GM10266 (cell line): Measurements from ENCODE around the gene ZNF346.
"Not testable (repeated sequence)": the region's sequence is repeated elsewhere in the genome, so short reads cannot be mapped to it uniquely, and the experiment has no call there.

Experiments
- DNase-seq: peaks from one replicate; pipeline ENCODE4 v3.0.0; 2012; ENCODE audit errors: extremely low spot score
- TF ChIP-seq, protein P1 (sequence below): IDR thresholded peaks from 2 replicates; pipeline ENCODE4 v1.5.1; 2012; ENCODE audit warnings: mild to moderate bottlenecking, low read depth; ENCODE audit not compliant: control insufficient read depth, insufficient read depth; ENCODE audit errors: missing control alignments

Gene ZNF346

DNA sequence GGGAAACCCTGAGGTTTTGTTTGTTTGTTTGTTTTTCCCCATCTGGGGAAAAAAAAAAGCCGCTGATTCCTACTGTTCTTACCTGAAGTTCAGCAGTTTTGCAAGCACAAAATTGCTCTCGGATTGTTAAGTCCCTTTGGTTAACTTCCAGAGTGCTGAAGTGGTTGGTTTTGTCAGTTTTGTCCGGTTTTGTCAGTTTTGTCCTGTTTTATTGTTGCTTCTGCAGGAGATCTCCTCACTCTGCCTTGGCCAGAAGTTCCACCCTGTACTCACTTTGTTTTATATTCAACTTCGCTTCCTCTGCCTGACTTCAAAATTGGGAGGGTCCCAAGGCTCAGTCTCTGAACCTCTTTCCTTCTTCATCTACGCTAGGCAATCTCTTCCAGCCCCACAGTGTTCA lies 14.4 kb downstream of the ZNF346 start:
- DNase-seq, result no peak
- TF ChIP-seq, protein P1, sequence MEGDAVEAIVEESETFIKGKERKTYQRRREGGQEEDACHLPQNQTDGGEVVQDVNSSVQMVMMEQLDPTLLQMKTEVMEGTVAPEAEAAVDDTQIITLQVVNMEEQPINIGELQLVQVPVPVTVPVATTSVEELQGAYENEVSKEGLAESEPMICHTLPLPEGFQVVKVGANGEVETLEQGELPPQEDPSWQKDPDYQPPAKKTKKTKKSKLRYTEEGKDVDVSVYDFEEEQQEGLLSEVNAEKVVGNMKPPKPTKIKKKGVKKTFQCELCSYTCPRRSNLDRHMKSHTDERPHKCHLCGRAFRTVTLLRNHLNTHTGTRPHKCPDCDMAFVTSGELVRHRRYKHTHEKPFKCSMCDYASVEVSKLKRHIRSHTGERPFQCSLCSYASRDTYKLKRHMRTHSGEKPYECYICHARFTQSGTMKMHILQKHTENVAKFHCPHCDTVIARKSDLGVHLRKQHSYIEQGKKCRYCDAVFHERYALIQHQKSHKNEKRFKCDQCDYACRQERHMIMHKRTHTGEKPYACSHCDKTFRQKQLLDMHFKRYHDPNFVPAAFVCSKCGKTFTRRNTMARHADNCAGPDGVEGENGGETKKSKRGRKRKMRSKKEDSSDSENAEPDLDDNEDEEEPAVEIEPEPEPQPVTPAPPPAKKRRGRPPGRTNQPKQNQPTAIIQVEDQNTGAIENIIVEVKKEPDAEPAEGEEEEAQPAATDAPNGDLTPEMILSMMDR, result no peak

DNA sequence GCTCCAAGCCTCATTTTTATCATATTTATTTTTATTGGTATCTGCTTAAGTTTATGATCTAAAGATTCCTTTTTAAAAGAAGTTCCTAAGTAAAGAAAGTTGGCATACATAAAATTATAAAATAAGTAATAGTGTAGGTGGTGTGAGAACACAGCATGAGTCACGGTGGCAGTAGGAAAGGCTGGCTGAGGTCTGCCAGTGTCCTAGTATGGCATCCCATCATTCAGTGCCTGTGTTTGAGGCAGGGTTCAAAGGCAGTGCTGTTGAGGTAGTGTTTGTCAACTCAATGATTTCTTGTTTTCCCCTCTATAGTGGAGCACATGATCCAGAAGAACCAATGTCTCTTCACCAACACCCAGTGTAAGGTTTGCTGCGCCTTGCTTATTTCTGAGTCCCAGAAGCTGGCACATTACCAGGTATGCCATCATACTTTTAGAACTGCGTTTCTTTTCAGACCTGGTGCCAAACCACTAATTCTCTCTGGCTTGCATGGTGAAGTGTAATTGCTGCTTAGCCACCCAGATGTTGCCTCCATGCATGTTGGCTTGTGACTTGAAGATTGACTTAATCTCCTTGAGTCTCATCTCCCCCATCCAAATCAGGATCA lies 18.4 kb downstream of the ZNF346 start:
- no peak for DNase-seq
- TF ChIP-seq, protein P1, result no peak

DNA sequence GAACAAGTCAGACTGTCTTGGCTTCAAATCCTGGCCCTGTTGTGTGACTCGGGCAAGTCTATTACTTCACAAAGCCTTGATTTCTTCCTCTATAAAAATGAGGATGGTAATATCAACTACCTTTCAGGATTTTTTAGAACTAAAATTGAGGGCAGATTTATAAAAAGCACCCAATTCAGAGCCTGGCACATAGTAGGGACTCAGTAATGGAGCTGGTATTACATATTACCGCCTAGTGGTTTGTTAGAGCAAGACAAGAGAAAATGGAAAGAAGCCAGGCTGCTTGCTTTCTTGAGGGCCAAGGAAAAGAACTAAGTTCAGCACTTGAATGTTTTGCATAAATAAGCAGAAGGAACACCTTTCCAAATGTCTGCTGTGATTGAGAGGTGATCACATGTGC lies 19.4 kb downstream of the ZNF346 start:
- no peak for DNase-seq
- TF ChIP-seq, protein P1, result no peak

DNA sequence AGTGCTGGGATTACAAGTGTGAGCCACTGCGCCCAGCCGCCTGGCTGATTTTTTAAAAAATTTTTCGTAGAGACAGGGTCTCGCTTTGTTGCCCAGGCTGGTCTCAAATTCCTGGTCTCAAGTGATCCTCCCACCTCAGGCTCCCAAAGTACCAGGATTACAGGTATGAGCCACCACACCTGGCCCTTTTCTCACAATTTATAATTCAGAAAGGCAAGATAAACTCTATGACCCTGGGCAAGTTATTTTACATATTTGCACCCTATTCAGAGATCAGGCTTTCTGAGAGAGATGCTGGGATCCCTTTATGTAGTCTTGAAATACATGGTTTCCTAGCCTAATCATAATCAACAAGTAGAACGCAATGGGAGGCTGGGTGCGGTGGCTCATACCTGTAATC lies 20.6 kb downstream of the ZNF346 start:
- DNase-seq, result no peak
- TF ChIP-seq, protein P1, result no peak

DNA sequence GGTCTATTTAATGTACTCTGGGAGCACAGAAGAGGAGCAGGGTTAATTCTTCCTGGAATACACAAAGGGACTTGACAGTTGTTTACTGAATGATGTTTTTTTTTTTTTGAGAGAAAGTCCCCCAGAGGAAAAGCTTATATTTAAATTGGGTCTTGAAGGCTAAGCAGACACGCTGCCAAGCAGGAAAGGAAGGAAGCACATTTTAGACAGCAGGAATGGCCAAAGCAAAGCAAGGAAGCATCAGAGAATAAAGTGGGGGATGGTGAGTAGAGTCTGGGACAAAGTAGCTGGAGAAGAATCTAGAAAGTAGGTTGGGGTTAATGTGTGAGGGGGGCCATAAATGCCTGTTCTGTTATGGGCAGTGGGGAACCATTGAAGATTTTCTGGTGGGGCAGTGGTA lies 21.5 kb downstream of the ZNF346 start:
- TF ChIP-seq, protein P1, result no peak
- no peak for DNase-seq

DNA sequence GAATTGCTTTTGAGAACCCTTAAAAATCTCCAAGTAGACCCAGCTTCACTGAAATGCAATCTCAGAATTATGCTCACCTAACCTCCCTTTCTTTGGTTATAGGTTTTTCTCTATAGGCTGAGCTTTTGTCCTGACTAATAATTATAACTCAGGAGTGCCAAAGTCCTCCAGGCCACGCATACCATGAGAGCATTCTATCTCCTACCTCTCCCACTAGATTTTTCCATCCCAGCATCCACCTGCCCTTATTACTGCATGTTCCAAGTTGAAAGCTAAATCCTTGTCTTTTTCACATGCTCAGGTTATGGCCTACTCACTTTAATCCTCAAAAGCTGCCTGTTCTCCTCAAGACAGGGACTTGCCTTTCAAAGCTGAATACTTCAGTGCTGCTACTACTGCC lies 22.1 kb downstream of the ZNF346 start:
- DNase-seq, result no peak
- TF ChIP-seq, protein P1, result no peak

DNA sequence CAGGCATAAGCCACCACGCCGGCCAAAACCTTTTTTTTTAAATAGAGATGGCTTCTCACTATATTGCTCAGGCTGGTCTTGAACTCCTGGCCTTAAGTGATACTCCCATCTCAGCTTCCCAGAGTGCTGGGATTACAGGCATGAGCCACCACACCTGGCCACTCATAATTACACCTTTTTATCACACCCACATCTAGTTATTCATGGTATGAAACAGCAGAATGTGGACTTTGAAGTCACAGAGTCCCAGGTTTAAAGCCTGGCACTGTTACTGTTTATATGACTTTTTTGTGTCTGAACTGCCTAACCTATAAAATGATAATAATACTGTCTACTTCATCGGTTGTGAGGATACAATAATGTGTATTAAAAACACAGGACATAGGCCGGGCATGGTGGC lies 23.1 kb downstream of the ZNF346 start:
- TF ChIP-seq, protein P1, result no peak
- no peak for DNase-seq

DNA sequence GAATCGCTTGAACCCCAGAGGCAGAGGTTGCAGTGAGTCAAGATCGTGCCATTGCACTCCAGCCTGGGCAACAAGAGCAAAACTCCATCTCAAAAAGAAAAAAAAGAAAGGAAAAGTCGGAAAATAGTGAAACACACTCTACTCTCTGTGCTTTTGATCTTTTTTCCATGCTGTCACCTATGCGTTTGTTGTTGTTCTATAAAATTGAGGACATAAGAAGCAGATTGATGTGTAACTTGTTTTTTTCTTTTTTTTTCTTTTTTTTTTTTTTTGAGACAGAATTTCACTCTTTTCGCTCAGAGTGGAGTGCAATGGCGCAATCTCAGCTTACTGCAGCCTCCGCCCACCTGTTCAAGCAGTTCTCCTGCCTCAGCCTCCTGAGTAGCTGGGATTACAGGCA lies 26.0 kb downstream of the ZNF346 start:
- not testable (repeated sequence) for DNase-seq
